Astrocyte (in vitro differentiated cells and primary cell): ENCODE results near the gene PNPLA2. TPM values are rescaled to one million over a fixed set of nuclear protein-coding genes. Genes with fewer than 3 reads are reported as not detected.

Source experiments
- DNase-seq: peaks from one replicate; pipeline ENCODE4 v3.0.0-alpha.2; 2010; ENCODE audit warnings: low read depth
- FAIRE-seq: peaks from 2 replicates; lab custom pipeline; 2011; peaks lifted over from hg19 to GRCh38; lab: Jason Lieb, UNC
- H2AFZ ChIP-seq: 2 replicates; pipeline ENCODE4 v1.6.0; 2012; ENCODE audit warnings: low read depth, low read length, inconsistent platforms
- H3K27ac ChIP-seq: 2 replicates; pipeline ENCODE4 v1.5.1; 2011; ENCODE audit warnings: low read depth, low read length, inconsistent platforms
- H3K27me3 ChIP-seq: 2 replicates; pipeline ENCODE4 v1.6.0; 2011; ENCODE audit warnings: low read length, inconsistent platforms; ENCODE audit not compliant: insufficient read depth
- H3K36me3 ChIP-seq: 2 replicates; pipeline ENCODE4 v1.5.1; 2011; ENCODE audit warnings: low read length, inconsistent platforms; ENCODE audit not compliant: insufficient read depth
- H3K4me1 ChIP-seq: 2 replicates; pipeline ENCODE4 v1.5.1; 2011; ENCODE audit warnings: low read length, inconsistent platforms; ENCODE audit not compliant: insufficient read depth
- H3K4me2 ChIP-seq: 2 replicates; pipeline ENCODE4 v1.6.0; 2012; ENCODE audit warnings: low read length, inconsistent platforms
- H3K4me3 ChIP-seq: 2 replicates; pipeline ENCODE4 v1.5.1; 2011; ENCODE audit warnings: low read depth, mild to moderate bottlenecking, low read length, inconsistent platforms; ENCODE audit not compliant: insufficient read depth
- H3K79me2 ChIP-seq: 2 replicates; pipeline ENCODE4 v1.6.0; 2012; ENCODE audit warnings: mild to moderate bottlenecking, low read length, inconsistent platforms; ENCODE audit not compliant: insufficient read depth
- H3K9ac ChIP-seq: 2 replicates; pipeline ENCODE4 v1.6.0; 2012; ENCODE audit warnings: mild to moderate bottlenecking, low read length, inconsistent platforms
- H3K9me3 ChIP-seq: 2 replicates; pipeline ENCODE4 v1.5.1; 2012; ENCODE audit warnings: low read depth, mild to moderate bottlenecking, low read length, inconsistent platforms; ENCODE audit not compliant: insufficient read depth
- H4K20me1 ChIP-seq: 2 replicates; pipeline ENCODE4 v1.6.0; 2012; ENCODE audit warnings: low read length, inconsistent platforms; ENCODE audit not compliant: insufficient read depth
- H3K27ac Mint-ChIP-seq: one replicate; pipeline ENCODE4 v1.8.0; 2021; ENCODE audit warnings: mild to moderate bottlenecking, mixed read lengths; ENCODE audit not compliant: unreplicated experiment
- H3K27me3 Mint-ChIP-seq: one replicate; pipeline ENCODE4 v1.8.0; 2021; ENCODE audit warnings: low read depth, mixed read lengths; ENCODE audit not compliant: unreplicated experiment
- H3K36me3 Mint-ChIP-seq: one replicate; pipeline ENCODE4 v1.8.0; 2021; ENCODE audit warnings: low read depth, mixed read lengths; ENCODE audit not compliant: unreplicated experiment
- H3K4me1 Mint-ChIP-seq: one replicate; pipeline ENCODE4 v1.8.0; 2021; ENCODE audit warnings: low read depth, mixed read lengths; ENCODE audit not compliant: unreplicated experiment
- H3K4me3 Mint-ChIP-seq: one replicate; pipeline ENCODE4 v1.8.0; 2021; ENCODE audit warnings: mild to moderate bottlenecking, moderate library complexity, mixed read lengths; ENCODE audit not compliant: unreplicated experiment
- H3K9me3 Mint-ChIP-seq: one replicate; pipeline ENCODE4 v1.8.0; 2021; ENCODE audit warnings: mild to moderate bottlenecking, mixed read lengths; ENCODE audit not compliant: unreplicated experiment
- CTCF ChIP-seq: IDR thresholded peaks from 2 replicates; pipeline ENCODE4 v1.5.1; 2011; ENCODE audit warnings: low read depth, mild to moderate bottlenecking, inconsistent platforms, low read length, moderate library complexity; ENCODE audit not compliant: insufficient read depth
- EZH2 ChIP-seq: IDR thresholded peaks from 2 replicates; pipeline ENCODE4 v1.6.1; 2012; ENCODE audit warnings: mild to moderate bottlenecking, low read length, inconsistent platforms; ENCODE audit not compliant: insufficient read depth
- total RNA-seq: library from RNA; stranded (reverse); gene quantifications from 2 replicates; pipeline ENCODE4 v1.2.1, GENCODE V29; 2021

Gene PNPLA2
- total RNA-seq, 1 donor from 2014 or later = 46.8 TPM

GRCh38 chr11:810040-810567, 8.6 kb upstream of the PNPLA2 start:
- peaks cover 18% of the 10 kb centered on the region for H3K4me1 Mint-ChIP-seq

GRCh38 chr11:811446-812245, 7.1 kb upstream of the PNPLA2 start:
- Mint-ChIP-seq H3K9me3 (no peaks in the 10 kb centered on the region), H3K27me3 (no peaks in the 10 kb centered on the region), H3K4me3 (peak overlapping the region; percentile 96), H3K27ac (peak overlapping the region; percentile 87), H3K4me1 (peaks cover 18% of the 10 kb centered on the region), H3K36me3 (peaks cover 15% of the 10 kb centered on the region)
- H3K9me3 ChIP-seq = no peaks in the 10 kb centered on the region
- DNase-seq = no peak
- H3K4me1 ChIP-seq = peaks cover 17% of the 10 kb centered on the region
- H3K9ac ChIP-seq = peak overlapping the region; percentile 94
- TF ChIP-seq CTCF (no peak), EZH2 (no peak)
- peaks cover 57% of the 10 kb centered on the region for H3K79me2 ChIP-seq
- no peak overlapping the region for H2AFZ ChIP-seq
- peak overlapping the region; percentile 92 for H3K4me2 ChIP-seq
- no peaks in the 10 kb centered on the region for H3K27me3 ChIP-seq
- FAIRE-seq = no peak
- peak overlapping the region; percentile 87 for H3K4me3 ChIP-seq
- no peak overlapping the region for H3K27ac ChIP-seq
- peaks cover 23% of the 10 kb centered on the region for H3K36me3 ChIP-seq
- peaks cover 39% of the 10 kb centered on the region for H4K20me1 ChIP-seq

More at GRCh38 chr11:810040-810567, 8.6 kb upstream of the PNPLA2 start:
- Histone ChIP-seq H3K9ac (peak overlapping the region; percentile 94), H3K27me3 (no peaks in the 10 kb centered on the region), H2AFZ (no peak overlapping the region), H3K36me3 (peaks cover 23% of the 10 kb centered on the region), H3K4me1 (peaks cover 22% of the 10 kb centered on the region), H3K27ac (peak overlapping the region; percentile 99), H3K4me2 (peak overlapping the region; percentile 92), H4K20me1 (peaks cover 39% of the 10 kb centered on the region), H3K79me2 (peaks cover 57% of the 10 kb centered on the region), H3K4me3 (peak overlapping the region; percentile 87), H3K9me3 (no peaks in the 10 kb centered on the region)
- Mint-ChIP-seq H3K9me3 (no peaks in the 10 kb centered on the region), H3K4me3 (peak overlapping the region; percentile 96), H3K36me3 (peaks cover 14% of the 10 kb centered on the region), H3K27ac (peak overlapping the region; percentile 91), H3K27me3 (no peaks in the 10 kb centered on the region)
- DNase-seq = no peak
- FAIRE-seq = no peak
- TF ChIP-seq EZH2 (no peak), CTCF (no peak)
